HCT116 (cell line): ENCODE measurements around the gene TCF15.

Source experiments
- EZH2 ChIP-seq: fragments of 200-600 bp; sonication (generic); IDR thresholded peaks from 2 replicates; pipeline ENCODE4 v1.6.1; 2017; ENCODE audit warnings: antibody characterized with exemption, mixed run types
- POLR2A ChIP-seq: IDR thresholded peaks from 2 replicates; pipeline ENCODE4 v1.7.0; 2011; ENCODE audit warnings: borderline replicate concordance; ENCODE audit not compliant: insufficient read depth, insufficient read length; ENCODE audit errors: extremely low read depth
- YY1 ChIP-seq: IDR thresholded peaks from 2 replicates; pipeline ENCODE4 v1.6.1; 2011; ENCODE audit warnings: low read length, low read depth, moderate library complexity, mild to moderate bottlenecking; ENCODE audit not compliant: insufficient replicate concordance; ENCODE audit errors: extremely low read depth
- TF ChIP-seq, protein P1 (sequence below), 3 experiments: fragments of 200-600 bp in 1 of 3; sonication (generic) in 1 of 3; IDR thresholded peaks in 2 of 3; conservative IDR thresholded peaks in 1 of 3; 2 replicates each; pipeline ENCODE4 v1.5.1; 2012 to 2017; ENCODE audit warnings: low read depth in 2 of 3, low read length in 2 of 3, antibody characterized with exemption in 1 of 3, borderline replicate concordance in 1 of 3, control low read depth in 1 of 3, mild to moderate bottlenecking in 1 of 3, mixed read lengths in 1 of 3, mixed run types in 1 of 3, moderate library complexity in 1 of 3; ENCODE audit not compliant: insufficient read depth in 1 of 3

DNA sequence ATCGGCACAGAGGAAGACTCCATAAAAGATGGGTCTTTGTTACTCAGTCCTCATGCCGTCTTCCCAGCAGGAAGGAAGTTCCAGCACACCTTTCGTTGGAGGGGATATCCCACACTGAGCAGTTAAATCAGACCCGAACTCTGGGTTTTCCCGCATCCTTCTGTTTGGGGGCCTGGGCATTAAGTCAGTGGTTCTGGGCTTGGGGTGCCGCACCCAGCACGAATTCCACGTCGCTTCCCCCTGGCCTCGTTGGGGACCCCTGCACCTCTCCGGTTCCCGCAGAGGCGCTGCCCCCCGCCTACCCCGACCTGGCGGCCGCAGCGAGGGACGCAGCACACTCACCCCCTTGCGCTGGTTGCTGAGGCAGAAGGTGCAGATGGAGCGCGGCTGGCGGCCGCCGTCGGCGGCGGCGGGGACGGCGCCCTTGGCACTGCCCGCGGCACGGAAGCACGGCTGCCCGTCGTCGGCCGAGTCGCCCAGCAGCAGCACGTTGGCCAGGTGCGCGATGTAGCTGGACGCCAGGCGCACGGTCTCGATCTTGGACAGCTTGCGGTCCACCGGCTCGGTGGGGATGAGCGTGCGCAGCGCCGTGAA is 641 bp downstream of the TCF15 start:
- TF ChIP-seq POLR2A (no peak), EZH2 (no peak), YY1 (no peak)
- TF ChIP-seq, protein P1, sequence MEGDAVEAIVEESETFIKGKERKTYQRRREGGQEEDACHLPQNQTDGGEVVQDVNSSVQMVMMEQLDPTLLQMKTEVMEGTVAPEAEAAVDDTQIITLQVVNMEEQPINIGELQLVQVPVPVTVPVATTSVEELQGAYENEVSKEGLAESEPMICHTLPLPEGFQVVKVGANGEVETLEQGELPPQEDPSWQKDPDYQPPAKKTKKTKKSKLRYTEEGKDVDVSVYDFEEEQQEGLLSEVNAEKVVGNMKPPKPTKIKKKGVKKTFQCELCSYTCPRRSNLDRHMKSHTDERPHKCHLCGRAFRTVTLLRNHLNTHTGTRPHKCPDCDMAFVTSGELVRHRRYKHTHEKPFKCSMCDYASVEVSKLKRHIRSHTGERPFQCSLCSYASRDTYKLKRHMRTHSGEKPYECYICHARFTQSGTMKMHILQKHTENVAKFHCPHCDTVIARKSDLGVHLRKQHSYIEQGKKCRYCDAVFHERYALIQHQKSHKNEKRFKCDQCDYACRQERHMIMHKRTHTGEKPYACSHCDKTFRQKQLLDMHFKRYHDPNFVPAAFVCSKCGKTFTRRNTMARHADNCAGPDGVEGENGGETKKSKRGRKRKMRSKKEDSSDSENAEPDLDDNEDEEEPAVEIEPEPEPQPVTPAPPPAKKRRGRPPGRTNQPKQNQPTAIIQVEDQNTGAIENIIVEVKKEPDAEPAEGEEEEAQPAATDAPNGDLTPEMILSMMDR (IDR thresholded peaks at IDR 0.05 in 2 of 3, conservative IDR thresholded peaks at IDR 0.05 in 1 of 3; ENCODE audit: borderline replicate concordance in 1 of 3, insufficient read depth in 1 of 3, low read depth in 2 of 3, low read length in 2 of 3) = no peak
